SK-N-SH treated with all-trans-retinoic acid at 6 μM for 48 hours (cell line): Measurements from ENCODE around the gene AKAP5.

ENCODE experiments used
- ATAC-seq: fragments of 200-7000 bp; cut with Tn5 transposase; 3 replicates; pipeline ENCODE4 v1.9.1; 2020; ENCODE audit warnings: mild to moderate bottlenecking, moderate library complexity
- ARNTL ChIP-seq: fragments of 450-650 bp; formaldehyde crosslinking; IDR thresholded peaks from 2 replicates; pipeline ENCODE4 v1.5.0; 2020; ENCODE audit warnings: low read depth, mild to moderate bottlenecking, moderate library complexity, borderline replicate concordance
- BACH2 ChIP-seq: fragments of 250-450 bp; sonication (Bioruptor Pico); IDR thresholded peaks from 2 replicates; pipeline ENCODE4 v1.9.0; 2021; ENCODE audit warnings: mild to moderate bottlenecking, borderline replicate concordance
- CSDC2 ChIP-seq: fragments of 250-450 bp; sonication (Bioruptor Pico); IDR thresholded peaks from 2 replicates; pipeline ENCODE4 v1.5.0; 2020; ENCODE audit warnings: mild to moderate bottlenecking, moderate library complexity
- ESRRG ChIP-seq: fragments of 250-450 bp; sonication (Bioruptor Pico); IDR thresholded peaks from 2 replicates; pipeline ENCODE4 v1.6.1; 2021; ENCODE audit warnings: mild to moderate bottlenecking
- ISL1 ChIP-seq: fragments of 250-450 bp; sonication (Bioruptor Pico); IDR thresholded peaks from 2 replicates; pipeline ENCODE4 v2.1.2; 2022; ENCODE audit warnings: mild to moderate bottlenecking, moderate library complexity
- OSR1 ChIP-seq: fragments of 250-450 bp; sonication (Bioruptor Pico); IDR thresholded peaks from 2 replicates; pipeline ENCODE4 v1.8.0; 2022; ENCODE audit warnings: moderate library complexity, mild to moderate bottlenecking, inconsistent platforms
- PPARA ChIP-seq: fragments of 250-450 bp; sonication (Bioruptor Pico); IDR thresholded peaks from 2 replicates; pipeline ENCODE4 v1.5.0; 2020; ENCODE audit warnings: mild to moderate bottlenecking, borderline replicate concordance
- RARB ChIP-seq: fragments of 250-450 bp; sonication (Bioruptor Pico); IDR thresholded peaks from 2 replicates; pipeline ENCODE4 v1.8.0; 2021; ENCODE audit warnings: mild to moderate bottlenecking, moderate library complexity
- SNAI2 ChIP-seq: fragments of 250-450 bp; sonication (Bioruptor Pico); IDR thresholded peaks from 2 replicates; pipeline ENCODE4 v1.5.0; 2020; ENCODE audit warnings: mild to moderate bottlenecking, moderate library complexity
- TCF4 ChIP-seq: fragments of 250-450 bp; sonication (Bioruptor Pico); IDR thresholded peaks from 2 replicates; pipeline ENCODE4 v1.8.0; 2021; ENCODE audit warnings: mild to moderate bottlenecking, moderate library complexity, borderline replicate concordance
- TOX ChIP-seq: fragments of 250-450 bp; sonication (Bioruptor Pico); IDR thresholded peaks from 2 replicates; pipeline ENCODE4 v1.8.0; 2021; ENCODE audit warnings: mild to moderate bottlenecking, moderate library complexity, borderline replicate concordance
- ZC3H10 ChIP-seq: fragments of 250-450 bp; sonication (Bioruptor Pico); IDR thresholded peaks from 2 replicates; pipeline ENCODE4 v1.5.1; 2021; ENCODE audit warnings: mild to moderate bottlenecking, moderate library complexity
- ZFP3 ChIP-seq: fragments of 250-450 bp; sonication (Bioruptor Pico); IDR thresholded peaks from 2 replicates; pipeline ENCODE4 v1.5.0; 2020; ENCODE audit warnings: mild to moderate bottlenecking, moderate library complexity
- ZFP30 ChIP-seq: fragments of 450-650 bp; formaldehyde crosslinking; IDR thresholded peaks from 2 replicates; pipeline ENCODE4 v1.5.0; 2022; ENCODE audit warnings: mild to moderate bottlenecking, moderate library complexity
- ZNF565 ChIP-seq: fragments of 450-650 bp; formaldehyde crosslinking; conservative IDR thresholded peaks from 2 replicates; pipeline ENCODE4 v1.5.0; 2020; ENCODE audit warnings: low read depth, mild to moderate bottlenecking, moderate library complexity
- ZNF70 ChIP-seq: fragments of 450-650 bp; formaldehyde crosslinking; IDR thresholded peaks from 2 replicates; pipeline ENCODE4 v1.5.0; 2020; ENCODE audit warnings: mild to moderate bottlenecking, moderate library complexity
- ZNF8 ChIP-seq: fragments of 450-650 bp; formaldehyde crosslinking; IDR thresholded peaks from 2 replicates; pipeline ENCODE4 v1.5.0; 2020; ENCODE audit warnings: mild to moderate bottlenecking, moderate library complexity
- TF ChIP-seq, protein P1 (sequence below): fragments of 250-450 bp; sonication (Bioruptor Pico); IDR thresholded peaks from 2 replicates; pipeline ENCODE4 v1.5.0; 2020; ENCODE audit warnings: mild to moderate bottlenecking, moderate library complexity
- TF ChIP-seq, protein P2 (sequence below): fragments of 250-450 bp; sonication (Bioruptor Pico); IDR thresholded peaks from 2 replicates; pipeline ENCODE4 v1.8.0; 2020; ENCODE audit warnings: mild to moderate bottlenecking, moderate library complexity, borderline replicate concordance
- TF ChIP-seq, protein P3 (sequence below): fragments of 250-450 bp; sonication (Bioruptor Pico); IDR thresholded peaks from 2 replicates; pipeline ENCODE4 v1.5.1; 2020; ENCODE audit warnings: low read depth, mild to moderate bottlenecking, moderate library complexity
- TF ChIP-seq, protein P4 (sequence below): fragments of 250-450 bp; sonication (Bioruptor Pico); IDR thresholded peaks from 2 replicates; pipeline ENCODE4 v1.5.1; 2021; ENCODE audit warnings: mild to moderate bottlenecking, moderate library complexity

The AKAP5 gene

DNA sequence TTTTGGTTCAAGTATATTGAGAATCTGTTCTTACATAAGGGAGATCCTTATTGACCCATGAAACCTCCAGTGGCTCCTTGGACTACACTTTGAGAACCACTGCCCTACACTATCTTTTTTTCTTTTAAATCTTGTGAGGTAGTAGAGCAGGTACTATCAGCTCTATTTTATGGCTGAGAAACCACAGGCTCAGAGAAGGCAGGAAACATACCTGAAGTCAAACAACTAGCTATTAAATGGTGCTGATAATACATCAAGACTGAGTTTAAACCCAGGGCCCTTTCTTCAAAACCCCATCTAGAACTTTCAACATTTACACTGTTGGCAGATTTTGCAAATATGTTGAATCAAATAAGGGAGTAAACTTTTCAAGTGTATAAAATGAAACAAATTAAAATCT lies 31.5 kb downstream of the AKAP5 start:
- TF ChIP-seq, protein P1, sequence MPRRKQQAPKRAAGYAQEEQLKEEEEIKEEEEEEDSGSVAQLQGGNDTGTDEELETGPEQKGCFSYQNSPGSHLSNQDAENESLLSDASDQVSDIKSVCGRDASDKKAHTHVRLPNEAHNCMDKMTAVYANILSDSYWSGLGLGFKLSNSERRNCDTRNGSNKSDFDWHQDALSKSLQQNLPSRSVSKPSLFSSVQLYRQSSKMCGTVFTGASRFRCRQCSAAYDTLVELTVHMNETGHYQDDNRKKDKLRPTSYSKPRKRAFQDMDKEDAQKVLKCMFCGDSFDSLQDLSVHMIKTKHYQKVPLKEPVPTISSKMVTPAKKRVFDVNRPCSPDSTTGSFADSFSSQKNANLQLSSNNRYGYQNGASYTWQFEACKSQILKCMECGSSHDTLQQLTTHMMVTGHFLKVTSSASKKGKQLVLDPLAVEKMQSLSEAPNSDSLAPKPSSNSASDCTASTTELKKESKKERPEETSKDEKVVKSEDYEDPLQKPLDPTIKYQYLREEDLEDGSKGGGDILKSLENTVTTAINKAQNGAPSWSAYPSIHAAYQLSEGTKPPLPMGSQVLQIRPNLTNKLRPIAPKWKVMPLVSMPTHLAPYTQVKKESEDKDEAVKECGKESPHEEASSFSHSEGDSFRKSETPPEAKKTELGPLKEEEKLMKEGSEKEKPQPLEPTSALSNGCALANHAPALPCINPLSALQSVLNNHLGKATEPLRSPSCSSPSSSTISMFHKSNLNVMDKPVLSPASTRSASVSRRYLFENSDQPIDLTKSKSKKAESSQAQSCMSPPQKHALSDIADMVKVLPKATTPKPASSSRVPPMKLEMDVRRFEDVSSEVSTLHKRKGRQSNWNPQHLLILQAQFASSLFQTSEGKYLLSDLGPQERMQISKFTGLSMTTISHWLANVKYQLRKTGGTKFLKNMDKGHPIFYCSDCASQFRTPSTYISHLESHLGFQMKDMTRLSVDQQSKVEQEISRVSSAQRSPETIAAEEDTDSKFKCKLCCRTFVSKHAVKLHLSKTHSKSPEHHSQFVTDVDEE (CRISPR knock-in tag), result no peak
- TF ChIP-seq, protein P2, sequence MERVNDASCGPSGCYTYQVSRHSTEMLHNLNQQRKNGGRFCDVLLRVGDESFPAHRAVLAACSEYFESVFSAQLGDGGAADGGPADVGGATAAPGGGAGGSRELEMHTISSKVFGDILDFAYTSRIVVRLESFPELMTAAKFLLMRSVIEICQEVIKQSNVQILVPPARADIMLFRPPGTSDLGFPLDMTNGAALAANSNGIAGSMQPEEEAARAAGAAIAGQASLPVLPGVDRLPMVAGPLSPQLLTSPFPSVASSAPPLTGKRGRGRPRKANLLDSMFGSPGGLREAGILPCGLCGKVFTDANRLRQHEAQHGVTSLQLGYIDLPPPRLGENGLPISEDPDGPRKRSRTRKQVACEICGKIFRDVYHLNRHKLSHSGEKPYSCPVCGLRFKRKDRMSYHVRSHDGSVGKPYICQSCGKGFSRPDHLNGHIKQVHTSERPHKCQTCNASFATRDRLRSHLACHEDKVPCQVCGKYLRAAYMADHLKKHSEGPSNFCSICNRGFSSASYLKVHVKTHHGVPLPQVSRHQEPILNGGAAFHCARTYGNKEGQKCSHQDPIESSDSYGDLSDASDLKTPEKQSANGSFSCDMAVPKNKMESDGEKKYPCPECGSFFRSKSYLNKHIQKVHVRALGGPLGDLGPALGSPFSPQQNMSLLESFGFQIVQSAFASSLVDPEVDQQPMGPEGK (CRISPR knock-in tag), result no peak
- TF ChIP-seq CSDC2 (CRISPR knock-in tag), result no peak
- no peak for TF ChIP-seq RARB
- TF ChIP-seq SNAI2 (CRISPR knock-in tag), result no peak
- TF ChIP-seq ZFP3 (CRISPR knock-in tag), result no peak
- TF ChIP-seq ZNF565 (CRISPR knock-in tag), result no peak
- TF ChIP-seq, protein P3, sequence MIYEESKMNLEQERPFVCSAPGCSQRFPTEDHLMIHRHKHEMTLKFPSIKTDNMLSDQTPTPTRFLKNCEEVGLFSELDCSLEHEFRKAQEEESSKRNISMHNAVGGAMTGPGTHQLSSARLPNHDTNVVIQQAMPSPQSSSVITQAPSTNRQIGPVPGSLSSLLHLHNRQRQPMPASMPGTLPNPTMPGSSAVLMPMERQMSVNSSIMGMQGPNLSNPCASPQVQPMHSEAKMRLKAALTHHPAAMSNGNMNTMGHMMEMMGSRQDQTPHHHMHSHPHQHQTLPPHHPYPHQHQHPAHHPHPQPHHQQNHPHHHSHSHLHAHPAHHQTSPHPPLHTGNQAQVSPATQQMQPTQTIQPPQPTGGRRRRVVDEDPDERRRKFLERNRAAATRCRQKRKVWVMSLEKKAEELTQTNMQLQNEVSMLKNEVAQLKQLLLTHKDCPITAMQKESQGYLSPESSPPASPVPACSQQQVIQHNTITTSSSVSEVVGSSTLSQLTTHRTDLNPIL (CRISPR knock-in tag), result no peak
- TF ChIP-seq BACH2 (CRISPR knock-in tag), result no peak
- no peak for TF ChIP-seq OSR1 (CRISPR knock-in tag)
- TF ChIP-seq ZC3H10 (CRISPR knock-in tag), result no peak
- no peak for TF ChIP-seq ARNTL (CRISPR knock-in tag)
- no peak for TF ChIP-seq ZNF8
- TF ChIP-seq ZNF70 (CRISPR knock-in tag), result no peak
- no peak for TF ChIP-seq PPARA (CRISPR knock-in tag)
- TF ChIP-seq TOX, result no peak
- no peak for TF ChIP-seq ESRRG (CRISPR knock-in tag)
- no peak for TF ChIP-seq ZFP30 (CRISPR knock-in tag)
- TF ChIP-seq ISL1 (CRISPR knock-in tag), result no peak
- no peak for ATAC-seq

DNA sequence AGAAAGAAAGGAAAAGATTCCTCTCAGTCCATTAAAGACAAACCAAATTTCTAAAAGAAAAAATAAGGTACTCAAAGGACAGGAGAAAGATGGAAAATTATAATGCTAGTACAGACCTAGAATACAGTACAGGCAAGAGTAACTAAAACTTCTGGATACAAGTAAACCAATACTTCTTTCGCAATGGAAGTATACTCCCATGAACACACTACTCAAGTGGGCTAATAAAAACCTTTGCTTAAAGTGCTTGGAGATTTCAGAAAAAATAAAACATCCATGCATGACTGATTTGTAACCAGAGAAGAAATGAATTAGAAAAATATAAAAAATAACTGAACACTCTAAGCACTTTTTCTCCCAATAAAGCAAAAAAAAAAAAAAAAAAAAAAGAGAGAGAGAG lies 34.8 kb downstream of the AKAP5 start:
- ATAC-seq, result no peak

More for the DNA sequence above, 34.8 kb downstream of the AKAP5 start:
- TF ChIP-seq ZNF8 (no peak), ZFP30 (CRISPR knock-in tag) (no peak), TCF4 (CRISPR knock-in tag) (no peak), ZNF565 (CRISPR knock-in tag) (no peak), OSR1 (CRISPR knock-in tag) (no peak), ZC3H10 (CRISPR knock-in tag) (no peak), RARB (no peak), ZNF70 (CRISPR knock-in tag) (no peak), SNAI2 (CRISPR knock-in tag) (no peak), ARNTL (CRISPR knock-in tag) (no peak), CSDC2 (CRISPR knock-in tag) (no peak), ISL1 (CRISPR knock-in tag) (no peak), BACH2 (CRISPR knock-in tag) (no peak), PPARA (CRISPR knock-in tag) (no peak)
- TF ChIP-seq, protein P1 (CRISPR knock-in tag), result no peak
- TF ChIP-seq, protein P3 (CRISPR knock-in tag), result no peak
- TF ChIP-seq, protein P4, sequence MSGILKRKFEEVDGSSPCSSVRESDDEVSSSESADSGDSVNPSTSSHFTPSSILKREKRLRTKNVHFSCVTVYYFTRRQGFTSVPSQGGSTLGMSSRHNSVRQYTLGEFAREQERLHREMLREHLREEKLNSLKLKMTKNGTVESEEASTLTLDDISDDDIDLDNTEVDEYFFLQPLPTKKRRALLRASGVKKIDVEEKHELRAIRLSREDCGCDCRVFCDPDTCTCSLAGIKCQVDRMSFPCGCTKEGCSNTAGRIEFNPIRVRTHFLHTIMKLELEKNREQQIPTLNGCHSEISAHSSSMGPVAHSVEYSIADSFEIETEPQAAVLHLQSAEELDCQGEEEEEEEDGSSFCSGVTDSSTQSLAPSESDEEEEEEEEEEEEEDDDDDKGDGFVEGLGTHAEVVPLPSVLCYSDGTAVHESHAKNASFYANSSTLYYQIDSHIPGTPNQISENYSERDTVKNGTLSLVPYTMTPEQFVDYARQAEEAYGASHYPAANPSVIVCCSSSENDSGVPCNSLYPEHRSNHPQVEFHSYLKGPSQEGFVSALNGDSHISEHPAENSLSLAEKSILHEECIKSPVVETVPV (CRISPR knock-in tag), result no peak
